Tibial nerve (tissue), 3 donors: Measurements from ENCODE around the gene TNFRSF21.

ENCODE experiments used
- POLR2A ChIP-seq, 2 donors: fragments of 450-650 bp; IDR thresholded peaks; one replicate each; pipeline ENCODE4 v1.6.1; 2017; ENCODE audit warnings: antibody characterized with exemption in 2 of 2, mild to moderate bottlenecking in 2 of 2, moderate library complexity in 2 of 2
- TF ChIP-seq, protein P1 (sequence below), 5 experiments: fragments of 200-600 bp in 3 of 5; fragments of 450-650 bp in 2 of 5; sonication (generic) in 3 of 5; IDR thresholded peaks; one replicate each; pipeline ENCODE4 v1.5.1; 2016 to 2019; ENCODE audit warnings: antibody characterized with exemption in 5 of 5, mild to moderate bottlenecking in 3 of 5, moderate library complexity in 2 of 5

DNA sequence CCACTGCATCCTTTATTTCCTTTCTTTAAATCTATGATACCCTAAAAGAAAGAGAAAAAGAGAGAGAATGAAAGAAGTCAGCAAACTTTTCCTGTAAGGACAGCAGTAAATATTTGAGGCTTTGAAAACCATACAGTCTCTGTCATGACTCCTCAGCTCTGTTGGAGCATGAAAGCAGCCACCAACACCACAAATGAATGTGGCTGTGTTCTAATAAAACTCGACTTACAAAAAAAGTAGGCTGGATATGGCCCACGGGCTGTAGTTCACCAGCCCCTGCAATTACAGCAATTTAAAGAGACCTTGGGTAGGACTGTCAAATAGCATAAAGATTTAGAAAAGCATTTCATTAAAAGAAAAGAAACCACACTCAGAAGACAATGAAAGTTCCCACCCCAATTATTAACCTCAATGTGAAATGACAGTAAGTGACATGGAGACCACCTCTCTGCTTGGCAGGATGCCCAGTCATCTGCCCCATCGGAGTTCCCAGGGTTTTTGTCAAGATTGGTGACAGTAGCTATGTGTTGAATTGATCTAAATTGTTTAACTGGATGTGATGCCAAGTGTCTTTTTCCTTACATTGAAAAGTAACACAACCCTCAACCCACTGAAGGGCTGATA lies 50.9 kb downstream of the TNFRSF21 start:
- TF ChIP-seq, protein P1, sequence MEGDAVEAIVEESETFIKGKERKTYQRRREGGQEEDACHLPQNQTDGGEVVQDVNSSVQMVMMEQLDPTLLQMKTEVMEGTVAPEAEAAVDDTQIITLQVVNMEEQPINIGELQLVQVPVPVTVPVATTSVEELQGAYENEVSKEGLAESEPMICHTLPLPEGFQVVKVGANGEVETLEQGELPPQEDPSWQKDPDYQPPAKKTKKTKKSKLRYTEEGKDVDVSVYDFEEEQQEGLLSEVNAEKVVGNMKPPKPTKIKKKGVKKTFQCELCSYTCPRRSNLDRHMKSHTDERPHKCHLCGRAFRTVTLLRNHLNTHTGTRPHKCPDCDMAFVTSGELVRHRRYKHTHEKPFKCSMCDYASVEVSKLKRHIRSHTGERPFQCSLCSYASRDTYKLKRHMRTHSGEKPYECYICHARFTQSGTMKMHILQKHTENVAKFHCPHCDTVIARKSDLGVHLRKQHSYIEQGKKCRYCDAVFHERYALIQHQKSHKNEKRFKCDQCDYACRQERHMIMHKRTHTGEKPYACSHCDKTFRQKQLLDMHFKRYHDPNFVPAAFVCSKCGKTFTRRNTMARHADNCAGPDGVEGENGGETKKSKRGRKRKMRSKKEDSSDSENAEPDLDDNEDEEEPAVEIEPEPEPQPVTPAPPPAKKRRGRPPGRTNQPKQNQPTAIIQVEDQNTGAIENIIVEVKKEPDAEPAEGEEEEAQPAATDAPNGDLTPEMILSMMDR (IDR thresholded peaks at IDR 0.05), result no peak
- no peak for TF ChIP-seq POLR2A (IDR thresholded peaks at IDR 0.05)
